Hepatocyte (in vitro differentiated cells): ENCODE measurements around the gene PTPRN2.

Experiments used
- CTCF ChIP-seq: fragments of 200-600 bp; sonication (generic); IDR thresholded peaks from 2 replicates; pipeline ENCODE4 v1.5.1; 2016; ENCODE audit warnings: antibody characterized with exemption, mild to moderate bottlenecking; ENCODE audit not compliant: poor library complexity
- EZH2 ChIP-seq: fragments of 200-600 bp; sonication (generic); IDR thresholded peaks from 2 replicates; pipeline ENCODE4 v1.6.1; 2016; ENCODE audit warnings: antibody characterized with exemption, mild to moderate bottlenecking, borderline replicate concordance
- EZH2phosphoT487 ChIP-seq: fragments of 200-600 bp; sonication (generic); IDR thresholded peaks from one replicate; pipeline ENCODE4 v1.6.1; 2018; ENCODE audit warnings: antibody characterized with exemption, mild to moderate bottlenecking, low read depth, moderate library complexity; ENCODE audit not compliant: unreplicated experiment, severe bottlenecking

- TF ChIP-seq CTCF (no peak), EZH2 (no peak), EZH2phosphoT487 (no peak)
These were observed 517.3 kb downstream of the PTPRN2 start for GRCh38 chr7:158070222-158070920.
